HG03196 (cell line): Measurements from ENCODE around the gene RRAGD.

Experiments used
- ATAC-seq: cut with Tn5 transposase; IDR thresholded peaks from one replicate; pipeline ENCODE4 v1.9.1; 2021; ENCODE audit not compliant: unreplicated experiment

RRAGD gene

GRCh38 chr6:89378628-89379027, 33.4 kb downstream of the RRAGD start:
- no peak for ATAC-seq

- ATAC-seq: peak; percentile 68
Observed at GRCh38 chr6:89375427-89376267, 36.4 kb downstream of the RRAGD start.

- peak; percentile 33 for ATAC-seq
Observed at GRCh38 chr6:89372506-89372901, 39.6 kb downstream of the RRAGD start.

- ATAC-seq: peak; percentile 75
Observed at GRCh38 chr6:89371849-89372505, 40.1 kb downstream of the RRAGD start.

GRCh38 chr6:89368999-89369398, 43.1 kb downstream of the RRAGD start:
- ATAC-seq: no peak

- no peak for ATAC-seq
Observed at GRCh38 chr6:89368107-89368506, 44.0 kb downstream of the RRAGD start.

GRCh38 chr6:89364586-89364985, 47.5 kb downstream of the RRAGD start:
- ATAC-seq: no peak

GRCh38 chr6:89361171-89361570, 50.9 kb downstream of the RRAGD start:
- ATAC-seq: no peak

- peak; percentile 43 for ATAC-seq
Observed at GRCh38 chr6:89360415-89360999, 51.6 kb downstream of the RRAGD start.

- no peak for ATAC-seq
Observed at GRCh38 chr6:89359561-89359960, 52.5 kb downstream of the RRAGD start.

- peak; percentile 53 for ATAC-seq
Observed at GRCh38 chr6:89357390-89357789, 54.7 kb downstream of the RRAGD start.

GRCh38 chr6:89356642-89357170, 55.4 kb downstream of the RRAGD start:
- ATAC-seq: no peak

- ATAC-seq: no peak
Observed at GRCh38 chr6:89355511-89356194, 56.4 kb downstream of the RRAGD start.

- no peak for ATAC-seq
Observed at GRCh38 chr6:89353702-89354392, 58.2 kb downstream of the RRAGD start.

GRCh38 chr6:89353118-89353556, 58.9 kb downstream of the RRAGD start:
- ATAC-seq: no peak

- peak; percentile 39 for ATAC-seq
Observed at GRCh38 chr6:89352278-89353117, 59.6 kb downstream of the RRAGD start, which contains the start of gene UBE2J1. Gene UBE2J1 (minus strand): TSS chr6:89352722. CDS start chr6:89352569, 153 bp downstream.

GRCh38 chr6:89351671-89352277, 60.3 kb downstream of the RRAGD start:
- ATAC-seq: peak; percentile 0

- ATAC-seq: peak; percentile 39
Observed at GRCh38 chr6:89350281-89350966, 61.6 kb downstream of the RRAGD start.
